ENCODE data around the gene INAFM1.
"Not testable (repeated sequence)": the region's sequence is repeated elsewhere in the genome, so short reads cannot be mapped to it uniquely, and the experiment has no call there.

Gene INAFM1

GRCh38 chr19:47247308-47247990, 27.2 kb upstream of the INAFM1 start:
- TF ChIP-seq CTCF (IDR thresholded peaks at IDR 0.05; ENCODE audit: insufficient read depth, low read length, missing control alignments): peak; percentile 87
- ChIA-PET CTCF (interaction anchor here (0.8 to 15.8 kb wide), 40 partner anchors 8 to 263 kb away, joined by 3 to 570 read pairs (median 6); partner anchors contain the start of genes CCDC9, INAFM1, SAE1 and ZC3H4), POLR2A (interaction anchor here (0.9 to 1.3 kb wide), 2 partner anchors 9 to 21 kb away, joined by 3 to 4 read pairs; partner anchors contain the start of gene CCDC9)
- DNase-seq (ENCODE audit: low read depth, low spot score): no peak
- no peak overlapping the region for H3K4me3 ChIP-seq (ENCODE audit: low read depth, low read length)

DNA sequence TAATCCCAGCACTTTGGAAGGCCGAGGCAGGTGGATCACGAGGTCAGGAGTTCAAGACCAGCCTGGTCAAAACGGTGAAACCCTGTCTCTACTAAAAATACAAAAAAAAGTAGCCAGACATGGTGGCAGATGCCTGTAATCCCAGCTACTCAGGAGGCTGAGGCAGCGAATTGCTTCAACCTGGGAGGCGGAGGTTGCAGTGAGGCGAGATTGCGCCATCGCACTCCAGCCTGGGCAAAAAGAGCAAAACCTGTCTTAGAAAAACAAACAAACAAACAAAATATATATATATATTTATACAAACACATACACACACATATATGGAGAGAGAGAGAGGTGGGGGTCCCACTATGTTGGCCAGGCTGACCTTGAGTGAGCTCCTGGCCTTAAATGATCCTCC, 21.7 kb upstream of the INAFM1 start:
- H3K4me3 ChIP-seq (ENCODE audit: low read depth, low read length); DNase-seq (ENCODE audit: low read depth, low spot score): not testable (repeated sequence)
- CTCF ChIA-PET: interaction anchor here (0.9 to 15.8 kb wide), 5 partner anchors 7 to 217 kb away, joined by 3 to 570 read pairs (median 114); no protein-coding TSS in a partner anchor
- POLR2A ChIA-PET: interaction anchor here (1.4 to 1.6 kb wide), 3 partner anchors 9 to 27 kb away, joined by 3 to 10 read pairs (median 4); no protein-coding TSS in a partner anchor

DNA sequence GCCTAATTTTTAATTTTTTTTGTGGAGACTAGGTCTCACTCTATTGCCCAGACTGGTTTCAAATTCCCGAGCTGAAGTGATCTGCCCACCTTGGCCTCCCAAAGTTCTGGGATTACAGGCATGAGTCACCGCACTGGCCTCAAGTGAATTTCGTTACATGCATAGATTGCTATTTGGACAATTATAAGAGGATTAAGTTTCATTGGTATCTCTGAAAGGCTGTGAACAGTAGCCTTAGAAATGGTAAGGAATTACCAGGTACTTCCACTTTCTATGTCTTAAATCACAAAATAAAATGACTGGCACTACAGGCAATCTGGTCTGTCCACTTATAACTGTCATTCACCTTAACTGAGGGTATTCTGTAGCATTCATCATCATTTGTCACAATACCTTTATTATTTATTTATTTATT, 21.2 kb upstream of the INAFM1 start:
- TF ChIP-seq CTCF (IDR thresholded peaks at IDR 0.05; ENCODE audit: insufficient read depth, low read length, missing control alignments): no peak
- CTCF ChIA-PET: interaction anchor here (0.9 to 15.8 kb wide), 6 partner anchors 8 to 217 kb away, joined by 3 to 570 read pairs (median 58); no protein-coding TSS in a partner anchor
- peak; percentile 69 for DNase-seq (ENCODE audit: low read depth, low spot score)
- POLR2A ChIA-PET: interaction anchor here (1.4 to 1.6 kb wide), 3 partner anchors 10 to 27 kb away, joined by 3 to 10 read pairs (median 4); no protein-coding TSS in a partner anchor
- H3K4me3 ChIP-seq (ENCODE audit: low read depth, low read length): no peak overlapping the region

DNA sequence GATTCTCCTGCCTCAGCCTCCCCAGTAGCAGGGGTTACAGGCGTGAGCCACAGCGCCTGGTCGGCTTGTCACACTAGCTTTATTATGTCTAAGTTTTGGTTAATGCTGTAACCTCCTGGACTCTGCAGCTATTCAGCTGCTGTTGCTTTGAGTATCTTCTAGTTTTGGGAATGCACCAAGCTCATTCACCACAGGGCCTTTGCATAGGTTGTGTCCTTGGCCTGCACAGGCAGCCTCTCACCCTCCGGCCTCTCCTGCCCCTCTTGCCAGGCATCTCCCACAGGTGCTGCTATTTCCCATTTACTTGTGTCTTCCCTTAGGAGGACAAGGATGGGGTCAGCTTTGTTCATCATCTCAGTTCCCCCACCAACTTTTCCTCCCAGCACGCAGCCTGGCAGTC, 20.7 kb upstream of the INAFM1 start:
- no peak for DNase-seq (ENCODE audit: low read depth, low spot score)
- CTCF ChIA-PET: interaction anchor here (1.0 to 15.8 kb wide), 5 partner anchors 8 to 218 kb away, joined by 3 to 570 read pairs (median 114); no protein-coding TSS in a partner anchor
- H3K4me3 ChIP-seq (ENCODE audit: low read depth, low read length): no peak overlapping the region
- POLR2A ChIA-PET: interaction anchor here (1.4 to 1.6 kb wide), 3 partner anchors 10 to 28 kb away, joined by 3 to 10 read pairs (median 4); no protein-coding TSS in a partner anchor
- no peak for TF ChIP-seq CTCF (IDR thresholded peaks at IDR 0.05; ENCODE audit: insufficient read depth, low read length, missing control alignments)

- DNase-seq (ENCODE audit: low read depth, low spot score): peak; percentile 70
- ChIA-PET POLR2A (interaction anchor here (0.6 to 2.4 kb wide), 10 partner anchors 8 to 143 kb away, joined by 3 to 28 read pairs (median 3); partner anchors contain the start of genes INAFM1 and ZC3H4), CTCF (interaction anchor here (0.6 to 15.8 kb wide), 8 partner anchors 10 to 107 kb away, joined by 3 to 570 read pairs (median 3); no protein-coding TSS in a partner anchor)
- H3K4me3 ChIP-seq (ENCODE audit: low read depth, low read length): peak within 1 kb of the TSS; percentile 71
- no peak for TF ChIP-seq CTCF (IDR thresholded peaks at IDR 0.05; ENCODE audit: insufficient read depth, low read length, missing control alignments)
Observed at GRCh38 chr19:47255879-47256692, 18.6 kb upstream of the INAFM1 start, which contains the start of gene CCDC9. Gene CCDC9 (plus strand): TSS chr19:47256525. CDS start chr19:47258401, 1,876 bp downstream.

DNA sequence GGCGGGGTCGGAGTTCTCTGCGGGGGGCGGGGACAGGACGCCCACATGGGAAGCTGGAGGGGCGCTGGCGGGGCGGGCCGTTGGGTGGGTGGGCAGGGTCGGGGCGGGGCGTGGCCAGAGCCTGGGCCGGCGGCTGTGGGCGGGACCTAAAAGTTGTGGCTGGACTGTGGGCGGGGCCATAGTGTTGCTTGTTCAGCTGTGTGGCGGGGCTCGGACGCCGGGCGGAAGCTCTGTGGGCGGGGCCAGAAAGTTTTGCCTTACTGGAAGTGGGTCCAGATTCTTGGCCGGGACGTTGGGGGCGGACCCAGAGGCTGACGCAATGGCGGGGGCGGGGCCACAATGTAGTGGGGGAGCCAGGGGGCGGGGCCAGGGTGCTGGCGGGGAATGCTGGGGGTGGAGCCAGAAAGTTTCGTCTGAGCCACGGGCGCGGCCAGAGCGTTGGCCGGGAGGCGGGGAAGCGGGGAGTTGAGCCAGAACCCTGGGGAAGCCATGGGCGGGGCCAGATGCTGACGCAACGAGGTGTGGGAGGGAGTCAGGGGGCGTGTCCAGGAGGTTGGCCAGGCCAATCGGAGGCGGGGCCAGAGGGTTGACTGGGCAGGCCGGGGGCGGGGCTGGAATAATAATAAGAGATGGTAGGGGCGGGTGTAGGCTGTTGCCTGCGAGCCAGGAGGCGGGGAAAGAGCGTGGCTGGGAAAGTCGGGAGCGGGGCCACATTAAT, 17.8 kb upstream of the INAFM1 start:
- ChIA-PET POLR2A (interaction anchor here (0.6 to 2.4 kb wide), 13 partner anchors 9 to 144 kb away, joined by 3 to 28 read pairs (median 3); partner anchors contain the start of genes INAFM1 and ZC3H4), CTCF (interaction anchor here (1.0 to 15.8 kb wide), 6 partner anchors 11 to 45 kb away, joined by 3 to 570 read pairs (median 4); no protein-coding TSS in a partner anchor)
- TF ChIP-seq CTCF (IDR thresholded peaks at IDR 0.05; ENCODE audit: insufficient read depth, low read length, missing control alignments): no peak
- peak; percentile 92 for DNase-seq (ENCODE audit: low read depth, low spot score)
- peak overlapping the region; percentile 71 for H3K4me3 ChIP-seq (ENCODE audit: low read depth, low read length)
